Stimulated activated CD8-positive, alpha-beta memory T cell treated with anti-CD3 and anti-CD28 coated beads, Interleukin-2, amount 100 ng/mL, for 1 hour (primary cell): ENCODE measurements around the gene SPAG9.
A peak's percentile ranks its signal among the peaks of the same experiment; 100 is the strongest.

Experiments
- DNase-seq, 2 donors: peaks; one replicate each; pipeline ENCODE4 v3.0.0-alpha.2; 2020; ENCODE audit warnings: low read depth in 2 of 2

Gene SPAG9

DNA sequence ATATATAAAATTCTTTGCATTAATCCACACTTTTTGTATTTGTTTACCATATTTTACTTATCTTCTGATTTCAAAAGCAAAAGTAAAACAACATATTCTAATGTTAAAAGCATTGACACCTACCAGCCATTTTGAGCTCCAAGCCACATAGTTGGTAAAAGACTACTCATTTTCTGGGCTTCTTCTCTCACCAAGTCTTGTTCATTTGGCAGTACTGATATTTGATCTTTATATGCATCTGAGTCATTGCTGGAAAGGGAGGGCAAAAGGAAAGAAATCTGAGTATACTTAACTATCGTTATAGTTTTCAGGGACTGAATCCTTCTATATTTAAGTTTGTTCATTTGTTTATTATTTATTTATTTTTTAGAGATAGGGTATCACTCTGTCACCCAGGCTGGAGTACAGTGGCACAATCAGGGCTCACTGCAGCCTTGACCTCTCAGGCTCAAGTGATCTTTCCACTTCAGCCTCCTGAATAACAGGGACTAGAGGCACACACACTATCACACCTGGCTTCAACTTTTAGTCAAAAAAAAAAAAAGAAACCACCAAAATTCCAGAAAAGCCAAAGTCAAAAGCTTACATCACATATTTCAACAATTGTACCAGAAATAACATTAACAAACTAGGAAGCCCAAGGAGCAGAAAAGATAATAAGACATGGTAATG is 133.5 kb downstream of the SPAG9 start:
- DNase-seq = no peak

DNA sequence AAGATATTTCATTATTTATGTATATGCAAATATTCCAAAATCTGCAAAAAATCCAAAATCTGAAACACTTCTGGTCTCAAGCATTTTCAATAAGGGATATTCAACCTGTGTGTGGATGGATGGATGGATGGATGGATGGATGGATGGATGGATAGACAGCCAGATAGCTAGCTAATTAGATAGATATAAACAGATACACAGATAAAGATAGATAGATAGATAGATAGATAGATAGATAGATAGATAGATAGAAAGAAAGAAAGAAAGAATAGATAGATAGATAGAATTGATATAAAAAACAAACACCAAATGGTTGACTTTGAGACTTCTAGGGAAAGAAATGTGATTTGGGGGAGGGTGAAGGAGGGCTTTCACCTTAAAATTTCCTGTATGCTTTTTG is 139.4 kb downstream of the SPAG9 start:
- DNase-seq = no peak

DNA sequence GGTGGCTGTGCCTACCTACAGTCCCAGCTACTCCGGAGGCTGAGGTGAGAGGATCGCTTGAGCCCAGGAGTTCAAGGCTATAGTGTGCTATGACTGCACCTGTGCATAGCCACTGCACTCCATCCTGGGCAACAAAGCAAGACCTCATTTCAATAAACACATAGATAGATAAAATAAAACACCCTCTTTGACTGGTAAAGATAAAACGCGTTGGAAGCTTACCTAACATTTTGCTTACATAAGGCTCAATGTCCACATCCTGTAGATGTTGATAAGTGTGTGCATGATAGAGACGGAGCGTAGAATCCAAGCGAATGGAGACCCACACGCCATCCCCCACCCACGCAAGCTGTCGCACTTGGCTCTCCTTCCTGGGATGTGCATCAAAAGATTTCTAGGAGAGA is 141.1 kb downstream of the SPAG9 start:
- DNase-seq = no peak

DNA sequence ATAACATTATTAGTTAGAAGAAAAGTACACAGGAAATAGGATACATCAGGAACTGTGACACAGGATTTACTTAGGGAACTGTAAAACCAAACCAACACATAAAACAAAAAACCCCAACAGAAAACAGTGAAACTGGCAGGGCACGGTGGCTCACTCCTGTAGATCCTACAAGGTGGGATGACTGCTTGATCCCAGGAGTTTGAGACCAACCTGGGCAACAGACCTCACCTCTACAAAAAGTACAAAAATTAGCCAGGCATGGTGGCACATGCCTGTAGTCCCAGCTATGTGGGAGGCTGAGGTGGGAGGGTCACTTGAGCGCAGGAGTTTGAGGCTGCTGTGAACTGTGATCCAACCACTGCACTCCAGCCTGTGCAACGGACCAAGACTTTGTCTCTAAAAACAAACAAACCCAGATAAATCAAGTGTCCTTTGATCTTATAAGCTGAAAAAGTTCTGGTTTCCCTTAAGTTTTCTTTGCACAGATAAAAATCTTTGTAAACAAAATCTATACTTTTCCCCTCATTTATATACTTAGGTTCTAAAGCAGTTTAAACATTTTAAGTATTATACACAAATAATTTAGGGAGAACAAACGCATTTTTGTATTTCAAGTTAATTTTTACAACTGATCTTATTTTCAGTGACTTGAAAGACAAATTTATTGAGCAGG is 143.0 kb downstream of the SPAG9 start:
- no peak for DNase-seq

DNA sequence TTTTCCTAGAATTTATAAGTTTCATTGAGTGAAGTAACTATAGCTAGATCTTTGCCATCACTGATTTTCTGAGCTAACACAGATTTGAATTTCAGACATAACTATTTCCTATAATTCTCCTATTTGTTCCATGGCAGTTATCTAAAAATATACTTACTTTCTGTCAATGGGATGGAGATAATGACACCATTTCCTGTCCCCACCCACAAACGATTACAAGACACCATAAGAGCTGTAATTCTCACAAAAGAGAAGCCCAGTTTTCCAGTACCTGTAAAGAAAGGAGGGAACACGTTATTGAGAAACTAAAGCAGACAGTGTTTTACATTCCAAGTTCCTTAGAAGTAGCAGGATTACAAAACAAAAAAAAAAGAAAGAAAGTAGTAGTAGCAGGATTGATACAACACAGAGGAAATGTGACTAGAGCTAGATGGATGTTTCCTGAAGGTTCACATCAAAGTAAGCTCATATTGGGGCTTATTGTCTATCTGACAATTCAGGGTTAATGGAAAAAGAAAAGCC is 143.7 kb downstream of the SPAG9 start:
- DNase-seq = no peak

DNA sequence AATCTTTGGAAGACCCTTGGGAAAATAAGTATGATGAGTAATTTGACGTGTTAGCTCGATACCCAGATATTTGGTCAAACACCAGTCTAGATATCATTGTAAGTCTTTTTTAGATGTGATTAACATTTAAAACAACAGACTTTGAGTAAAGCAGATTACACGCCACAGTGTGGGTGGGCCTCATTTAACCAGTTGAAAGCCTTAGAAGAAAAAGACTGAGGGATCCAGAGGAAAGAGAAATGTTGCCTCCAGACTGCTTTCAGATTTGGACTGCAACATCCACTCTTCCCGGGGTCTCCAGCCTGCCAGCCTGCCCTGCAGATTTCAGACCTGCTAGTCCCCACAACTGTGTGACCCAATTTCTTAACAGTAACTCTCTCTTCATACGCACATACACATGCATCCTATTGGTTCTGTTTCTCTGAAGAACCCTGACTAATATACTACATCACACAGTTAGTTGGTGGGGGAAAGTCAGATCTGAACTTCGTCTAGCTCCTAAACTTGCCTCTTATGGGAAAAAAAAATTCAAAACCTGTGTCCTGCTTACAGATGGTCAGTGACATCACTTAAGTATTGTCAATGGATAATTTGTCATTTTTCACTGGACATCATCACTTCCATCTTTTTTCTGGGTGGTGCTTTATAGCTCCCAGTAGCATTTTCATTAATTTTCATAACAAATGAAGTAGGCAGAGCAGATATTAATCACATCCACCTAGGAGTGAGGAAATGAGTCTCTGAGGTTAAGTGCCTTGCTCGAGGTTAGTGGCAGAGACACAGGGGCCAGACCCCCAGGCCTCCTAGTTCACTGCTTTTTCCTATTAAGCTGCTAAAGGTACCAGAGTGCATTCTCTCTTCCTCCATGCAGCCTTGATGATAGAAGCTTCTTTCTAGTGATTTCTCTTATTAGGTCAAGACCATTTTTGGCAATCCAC is 146.8 kb downstream of the SPAG9 start:
- no peak for DNase-seq

DNA sequence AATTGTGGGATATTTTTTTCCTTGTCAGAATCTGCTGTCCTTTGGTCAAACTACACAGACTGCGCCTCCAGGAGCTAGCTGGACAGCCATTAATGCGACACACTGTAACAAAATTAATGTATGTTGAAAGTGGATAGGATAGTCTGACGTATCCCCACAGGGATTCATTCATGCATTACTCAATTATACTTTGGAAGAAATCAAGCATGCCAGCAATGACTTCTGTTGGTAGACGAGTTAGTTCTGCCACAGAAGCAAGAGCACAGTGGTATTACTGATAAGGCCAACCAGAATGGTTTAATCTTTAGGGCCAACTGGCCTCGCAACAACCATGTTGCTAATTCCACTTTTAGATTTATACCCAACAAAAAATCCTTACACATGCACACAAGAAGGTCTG is 148.1 kb downstream of the SPAG9 start:
- DNase-seq = no peak

DNA sequence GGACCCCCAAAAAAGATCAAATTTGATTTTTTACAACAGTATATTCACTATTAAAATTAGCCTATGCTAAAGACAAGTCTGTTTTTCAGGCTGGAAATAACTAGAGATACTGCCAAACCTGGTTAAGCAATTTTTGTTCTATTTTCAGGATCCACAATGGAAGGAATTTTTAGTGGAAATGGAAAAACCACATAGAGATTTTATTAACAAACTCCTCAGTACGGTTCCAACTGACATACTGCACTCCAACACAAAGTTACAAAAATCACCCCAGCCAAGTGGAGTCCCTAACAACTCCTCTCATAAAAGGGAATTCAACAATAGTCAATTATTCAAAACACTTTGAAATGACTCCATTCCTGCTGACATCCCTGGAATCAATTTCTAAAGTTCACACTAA is 152.9 kb downstream of the SPAG9 start:
- no peak for DNase-seq

DNA sequence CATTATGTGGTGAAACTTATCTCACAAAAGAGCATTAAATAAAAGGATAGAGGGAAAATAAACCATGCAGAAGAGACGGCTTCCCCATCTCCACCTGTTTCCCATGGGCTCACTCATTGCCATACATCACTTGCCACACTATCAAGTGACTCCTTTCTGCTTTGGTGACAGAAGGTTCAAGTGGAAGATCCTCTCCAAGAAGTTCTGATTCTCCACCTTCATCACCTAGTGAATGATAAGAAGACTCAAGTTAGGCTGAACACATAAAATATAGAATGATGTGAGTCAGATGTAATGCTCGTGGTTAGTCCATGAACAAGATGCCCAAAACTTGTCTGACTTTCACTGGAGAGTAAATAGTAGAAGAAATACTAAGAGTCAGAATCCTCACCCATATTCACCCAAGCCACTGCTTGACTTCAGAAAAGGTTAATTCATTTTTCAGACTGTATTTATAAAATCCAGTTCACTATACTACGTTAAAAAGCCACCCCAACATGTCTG is 154.5 kb downstream of the SPAG9 start:
- no peak for DNase-seq

DNA sequence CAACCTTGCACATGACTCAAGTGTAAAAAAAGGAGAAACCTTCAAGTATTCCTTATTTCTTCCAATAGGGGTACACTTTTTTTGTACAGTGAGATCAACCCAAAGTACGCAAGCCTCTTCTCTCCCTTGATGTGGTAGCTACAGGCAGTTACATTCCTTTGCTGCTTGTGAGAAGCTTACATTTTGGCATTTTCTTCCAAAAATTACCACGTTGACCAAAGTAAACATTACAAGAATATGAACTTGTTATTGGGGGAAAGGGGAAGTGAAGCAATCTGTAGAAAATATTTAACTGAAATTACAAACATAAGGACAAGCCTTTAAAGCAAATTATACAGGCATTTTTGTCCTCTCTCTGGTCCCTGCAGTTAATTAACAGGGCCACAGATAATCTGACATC is 157.5 kb downstream of the SPAG9 start:
- no peak for DNase-seq

DNA sequence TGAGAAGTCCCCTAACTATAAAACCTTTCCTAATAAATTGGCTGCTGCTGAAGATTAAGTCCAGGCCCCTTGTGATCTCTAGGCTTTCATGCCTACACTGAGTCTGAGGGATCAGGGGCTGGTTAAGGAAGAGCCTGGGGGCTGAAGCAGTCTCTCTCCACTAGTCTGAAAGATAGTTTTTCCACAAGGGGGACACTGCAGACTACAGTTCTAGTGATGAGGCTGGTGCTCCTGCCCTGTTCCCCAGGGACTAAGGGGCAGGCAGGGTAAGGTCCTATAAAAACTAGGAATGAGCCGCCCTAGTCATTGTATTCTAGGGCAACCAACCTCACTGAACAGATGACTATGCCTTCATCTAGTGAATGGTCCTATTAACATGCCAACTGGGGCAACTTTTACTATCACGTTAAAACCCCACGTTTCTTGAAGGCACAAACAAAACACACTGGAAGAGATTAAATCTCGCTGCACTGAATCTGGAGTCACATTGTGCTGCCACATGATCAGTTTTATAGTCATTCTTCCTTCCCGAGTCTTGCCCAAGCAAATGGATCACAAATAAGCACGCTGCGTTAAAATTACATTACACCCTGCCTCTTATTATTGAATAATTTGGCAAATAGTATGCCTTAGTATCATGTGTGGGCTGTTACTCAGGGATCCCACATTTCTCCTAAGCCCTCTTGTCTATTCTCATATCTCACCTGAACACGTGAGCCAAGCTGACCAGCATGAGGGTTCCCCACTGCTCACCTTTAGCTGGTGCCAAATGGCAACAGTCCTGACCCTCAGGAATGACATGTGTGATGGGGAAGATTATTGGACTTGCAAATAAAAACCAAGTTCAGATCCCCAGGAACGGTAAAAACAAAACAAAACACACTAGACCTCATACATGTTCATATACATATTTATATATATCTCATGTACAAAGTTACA is 159.1 kb downstream of the SPAG9 start:
- DNase-seq = no peak

DNA sequence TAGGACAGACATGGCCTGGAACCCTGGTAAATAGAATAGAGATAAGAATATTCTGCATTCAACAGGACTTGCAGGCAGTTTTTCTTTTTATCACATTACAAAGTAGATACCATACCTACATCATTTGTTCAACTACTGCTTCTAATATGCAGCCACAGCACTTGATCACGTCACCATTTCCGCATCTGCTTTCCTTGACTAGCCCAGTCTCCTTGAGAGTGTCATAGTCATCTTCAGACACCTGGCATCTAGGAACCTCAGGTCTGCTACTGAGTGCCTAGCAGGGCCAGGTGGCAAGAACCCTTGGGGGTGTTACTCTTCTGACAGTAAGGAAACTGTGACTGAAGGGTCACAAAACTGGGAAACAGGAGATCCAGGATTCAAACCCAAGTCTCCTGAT is 161.3 kb downstream of the SPAG9 start:
- no peak for DNase-seq

DNA sequence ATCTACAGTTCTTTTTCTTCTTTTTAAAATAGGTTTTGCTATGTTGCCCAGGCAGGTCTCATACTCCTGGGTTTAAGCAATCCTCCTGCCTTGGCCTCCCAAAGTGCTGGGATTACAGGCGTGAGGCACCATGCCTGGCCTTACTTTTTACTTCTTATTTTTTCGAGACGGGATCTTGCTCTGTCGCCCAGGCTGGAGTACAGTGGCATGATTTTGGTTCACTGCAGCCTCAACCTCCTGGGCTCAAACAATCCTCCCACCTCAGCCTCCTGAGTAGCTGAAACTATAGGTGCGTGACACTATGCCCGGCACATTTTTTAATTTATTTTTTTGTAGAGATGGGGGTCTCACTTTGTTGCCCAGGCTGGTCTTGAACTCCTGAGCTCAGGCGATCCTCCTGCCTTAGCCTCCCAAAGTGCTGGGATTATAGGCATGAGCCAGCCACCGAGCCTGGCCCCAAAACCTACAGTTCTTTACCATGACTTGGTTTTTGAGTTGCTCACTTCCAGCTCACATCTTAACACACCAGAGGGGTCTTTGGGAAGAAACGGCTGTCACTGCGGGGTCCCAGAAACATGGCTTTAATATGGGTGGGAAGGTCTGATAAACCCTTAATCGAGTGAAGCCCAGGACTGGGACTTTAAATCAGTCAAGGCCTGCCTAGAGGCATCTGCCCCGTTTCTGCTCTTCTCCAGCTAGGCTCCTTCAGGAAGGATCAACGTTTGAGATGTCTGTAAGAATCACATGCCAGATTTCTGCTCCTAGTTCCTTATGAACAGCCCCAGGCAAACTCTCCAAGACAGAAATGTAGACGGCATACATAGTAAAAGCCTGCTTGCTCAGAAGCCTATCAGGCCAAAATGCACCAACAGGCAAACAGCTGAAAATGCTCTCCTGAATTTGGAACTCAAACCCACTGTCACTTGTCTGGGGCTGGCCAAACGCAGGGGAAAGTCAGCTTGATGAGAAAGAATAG is 162.8 kb downstream of the SPAG9 start:
- no peak for DNase-seq

DNA sequence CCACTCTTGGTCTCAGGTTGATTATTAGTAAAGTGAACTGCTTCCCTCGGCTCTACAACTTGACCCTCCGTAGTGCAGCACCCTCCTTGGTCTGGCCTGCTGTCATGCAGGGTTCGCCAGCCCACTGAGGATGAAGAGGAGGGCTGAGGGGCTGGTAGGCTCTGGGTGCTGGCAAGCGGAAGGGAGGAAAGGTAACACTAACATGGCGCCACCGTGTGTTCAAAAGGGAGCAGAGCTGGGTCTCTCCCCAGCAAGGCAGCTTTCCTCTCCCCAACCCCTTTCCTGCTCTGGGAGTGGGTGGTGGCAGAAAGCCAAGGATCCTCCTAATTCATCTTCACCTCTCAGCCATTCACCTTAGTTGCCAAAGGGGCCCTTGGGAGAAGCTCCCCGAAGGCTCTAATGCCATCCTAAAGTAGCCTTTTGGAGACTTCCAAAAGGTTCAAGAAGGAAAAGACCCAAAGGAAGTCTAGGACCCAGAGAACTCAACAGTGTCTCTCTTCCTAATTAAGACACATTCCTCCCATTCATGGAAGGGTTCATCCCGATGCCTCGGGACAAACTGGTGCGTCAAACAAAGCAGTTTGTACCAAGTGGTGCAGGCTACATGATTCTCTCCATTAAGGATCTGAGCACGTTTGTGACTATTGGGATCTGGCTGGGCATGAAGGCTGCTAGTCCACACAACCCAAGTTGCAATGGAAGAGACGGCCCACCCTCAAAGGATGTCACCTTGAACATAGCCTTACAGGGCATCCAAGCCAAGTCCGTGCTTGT is 163.7 kb downstream of the SPAG9 start:
- DNase-seq = peak; percentile 22 to 44

DNA sequence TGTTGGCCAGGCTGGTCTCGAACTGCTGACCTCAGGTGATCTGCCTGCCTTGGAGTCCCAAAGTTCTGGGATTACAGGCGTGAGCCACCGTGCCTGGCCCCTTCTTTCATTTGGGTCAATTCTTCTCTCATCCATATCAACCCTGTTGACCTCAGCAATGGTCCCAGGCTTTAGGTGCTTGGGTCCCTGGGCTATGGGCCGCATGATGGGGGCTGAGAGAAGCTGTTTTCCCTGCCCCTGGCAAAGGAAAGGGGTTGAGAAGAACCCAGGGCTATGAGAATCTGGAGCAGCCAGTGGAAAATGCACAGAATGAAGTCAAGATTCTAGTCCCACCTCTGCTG is 164.3 kb downstream of the SPAG9 start:
- no peak for DNase-seq

DNA sequence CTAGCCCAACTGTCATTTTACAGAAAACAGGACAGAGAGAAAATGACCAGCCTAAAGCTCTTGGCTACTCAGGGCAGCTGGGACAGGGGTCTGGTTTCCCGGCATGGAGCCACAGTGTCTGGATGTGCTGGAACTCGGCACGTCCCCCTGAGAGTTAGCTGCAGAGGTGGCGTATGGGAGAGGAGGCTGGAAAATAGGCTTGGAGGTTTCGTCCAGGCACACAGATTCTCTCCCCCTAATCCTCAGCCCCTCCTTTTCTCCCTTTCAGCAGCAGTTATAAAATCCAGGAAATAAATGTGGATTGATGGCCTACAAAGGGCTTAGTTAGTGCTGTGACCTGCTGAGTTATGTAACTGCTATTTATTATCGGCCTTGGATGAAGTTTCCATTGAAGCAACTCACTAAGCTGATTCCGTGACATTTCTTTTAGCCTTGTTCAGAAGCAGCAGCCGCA is 165.0 kb downstream of the SPAG9 start:
- no peak for DNase-seq

DNA sequence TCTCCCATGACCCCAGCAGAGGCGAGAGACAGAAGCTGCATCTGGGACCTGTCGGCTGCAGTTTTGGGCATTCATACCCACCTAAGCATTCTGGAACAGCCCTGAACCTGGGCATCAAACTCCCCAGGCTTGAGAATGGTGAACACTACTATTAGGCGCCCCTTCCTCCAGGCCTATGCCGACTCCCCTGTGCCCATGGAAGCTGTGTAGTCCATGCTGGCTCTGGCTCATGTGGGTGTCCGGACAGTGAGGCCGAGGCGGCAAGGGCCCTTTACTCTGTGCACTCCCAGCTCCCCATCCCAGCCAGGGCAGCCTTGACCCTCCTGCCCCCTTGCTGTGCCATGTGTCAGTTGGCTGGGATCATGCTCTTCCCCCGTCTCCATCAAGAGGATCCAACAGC is 165.5 kb downstream of the SPAG9 start:
- DNase-seq = no peak

DNA sequence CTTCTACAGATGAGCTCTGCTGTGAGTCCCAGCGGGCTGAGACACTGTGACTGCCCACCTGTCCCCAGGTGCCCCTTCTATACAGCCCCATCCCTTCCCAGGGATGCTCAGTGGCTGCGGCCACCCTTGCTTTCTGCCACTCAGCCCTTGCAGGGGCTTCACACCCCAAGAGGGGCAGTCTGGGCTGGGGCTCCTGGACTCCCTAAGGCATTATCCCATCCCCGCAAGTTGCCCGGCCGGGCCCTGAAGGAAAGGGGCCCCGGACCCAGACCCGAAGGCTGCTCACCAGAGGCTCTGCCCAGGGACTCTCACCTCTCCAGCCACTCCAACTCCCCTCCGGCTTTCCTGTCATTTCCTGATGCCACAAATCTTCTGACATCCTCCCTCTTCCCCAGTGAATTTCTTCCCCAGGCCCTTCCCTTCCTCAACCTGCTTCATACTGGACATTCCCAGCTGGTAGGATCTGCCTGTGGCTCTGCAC is 166.0 kb downstream of the SPAG9 start:
- no peak for DNase-seq
